HG03571 (cell line): ENCODE data around the gene CUX1.

Source experiments
- ATAC-seq: cut with Tn5 transposase; IDR thresholded peaks from one replicate; pipeline ENCODE4 v1.9.1; 2021; ENCODE audit not compliant: unreplicated experiment

The CUX1 gene

GRCh38 chr7:101933688-101934121, 116.3 kb downstream of the CUX1 start:
- ATAC-seq, result no peak

DNA sequence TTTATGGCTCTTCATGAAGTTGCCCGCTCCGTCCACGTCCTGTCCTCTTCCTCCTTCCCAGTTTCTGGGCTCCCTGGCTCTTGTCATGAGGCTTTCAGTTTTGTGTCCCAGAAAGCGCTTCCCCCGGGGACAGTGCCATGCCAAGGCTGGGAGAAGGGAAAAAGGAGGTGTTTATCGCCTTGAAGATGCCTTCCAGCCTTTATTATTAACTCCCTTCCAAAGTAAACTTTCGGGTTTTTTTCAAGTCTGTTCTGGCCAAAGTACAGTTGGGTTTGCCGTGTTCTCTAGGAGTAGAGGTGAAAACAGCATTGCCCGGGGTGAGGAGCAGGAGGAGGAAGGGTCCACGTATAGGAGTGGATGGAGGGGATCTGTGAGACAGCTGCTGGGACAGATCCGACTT, 117.2 kb downstream of the CUX1 start:
- ATAC-seq, result no peak

GRCh38 chr7:101935521-101936141, 118.2 kb downstream of the CUX1 start:
- no peak for ATAC-seq

DNA sequence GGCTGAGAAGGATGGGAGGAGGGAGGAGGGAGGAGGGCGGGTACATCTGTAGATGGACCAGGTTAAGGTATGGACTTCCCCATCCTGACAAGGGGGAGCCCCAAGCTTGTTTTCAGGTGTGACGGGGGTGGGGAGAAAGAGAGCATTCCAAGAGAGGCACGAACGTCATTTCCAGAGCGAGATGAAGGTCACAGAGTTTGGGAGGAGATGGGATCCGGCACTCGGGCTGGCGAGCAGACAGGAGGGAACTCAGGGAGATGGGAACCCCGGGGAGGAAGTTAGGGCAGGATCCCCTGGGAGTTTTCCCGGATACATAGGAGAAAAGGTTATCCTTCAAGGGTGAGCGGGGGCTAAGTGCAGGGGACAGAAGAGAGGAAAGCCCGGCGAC, 118.8 kb downstream of the CUX1 start:
- no peak for ATAC-seq

GRCh38 chr7:101936611-101937231, 119.3 kb downstream of the CUX1 start:
- no peak for ATAC-seq

GRCh38 chr7:101937717-101938514, 120.5 kb downstream of the CUX1 start:
- no peak for ATAC-seq

DNA sequence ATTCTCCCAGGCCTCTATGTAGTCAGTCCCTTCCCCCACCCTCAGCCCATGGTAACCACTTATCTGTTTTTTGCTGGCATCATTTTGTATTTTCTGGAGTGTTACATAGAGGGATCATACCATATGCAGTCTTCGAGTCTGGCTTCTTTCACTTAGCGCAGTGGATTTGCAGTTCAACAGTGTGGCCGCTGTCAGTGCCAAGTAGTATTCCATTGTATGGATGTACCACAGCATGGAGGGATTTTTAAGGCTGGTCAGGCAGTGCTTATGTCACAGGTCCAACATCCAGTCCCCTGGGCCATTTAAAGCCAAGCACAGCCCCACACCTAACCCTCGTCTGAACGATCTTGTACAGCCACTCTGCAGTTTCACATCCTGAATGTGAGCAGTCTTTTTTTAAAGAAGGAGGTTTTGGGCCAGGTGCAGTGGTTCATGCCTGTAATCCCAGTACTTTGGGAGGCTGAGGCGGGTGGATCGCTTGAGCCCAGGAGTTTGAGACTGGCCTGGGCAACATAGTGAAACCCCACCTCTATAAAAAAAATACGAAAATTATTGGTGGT, 121.8 kb downstream of the CUX1 start:
- peak; percentile 68 for ATAC-seq

DNA sequence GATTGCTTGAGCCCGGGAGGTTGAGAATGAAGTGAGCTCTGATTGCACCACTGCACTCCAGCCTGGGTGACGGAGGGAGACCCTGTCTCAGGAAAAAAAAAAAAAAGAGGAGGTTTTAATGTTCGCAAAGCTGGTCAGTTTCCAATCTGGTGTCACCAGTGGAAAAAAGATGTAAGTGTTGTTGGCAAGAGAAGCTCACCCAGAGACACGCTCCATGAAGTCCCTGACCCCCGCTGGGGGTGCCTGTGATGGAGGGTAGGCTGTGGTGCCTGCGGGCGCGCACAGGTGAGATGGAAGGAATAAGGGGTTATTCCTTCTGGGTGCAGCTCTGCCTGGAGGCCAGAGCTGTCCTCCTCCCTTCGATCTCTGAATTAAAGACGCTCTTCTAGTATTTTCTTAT, 122.7 kb downstream of the CUX1 start:
- ATAC-seq, result no peak

DNA sequence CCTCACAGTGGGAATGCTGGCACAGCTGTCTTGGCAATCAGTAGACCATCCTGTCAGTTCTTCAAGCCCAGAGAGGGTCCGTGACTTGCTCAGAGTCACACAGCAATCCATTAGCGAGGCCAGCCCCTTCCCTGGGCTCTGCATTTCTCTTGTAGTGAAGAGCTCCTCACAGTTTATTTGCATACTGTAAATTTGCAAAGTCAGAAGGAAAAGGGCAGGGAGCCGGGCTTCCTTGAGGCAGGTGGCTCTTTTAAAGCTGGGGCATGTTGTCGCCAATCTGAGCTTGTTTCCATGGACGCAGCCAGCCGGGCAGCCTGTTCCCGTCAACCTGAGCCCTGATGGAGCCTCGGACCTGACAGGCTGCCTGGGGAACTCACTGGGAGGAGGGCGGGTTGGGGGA, 123.4 kb downstream of the CUX1 start:
- ATAC-seq, result no peak

DNA sequence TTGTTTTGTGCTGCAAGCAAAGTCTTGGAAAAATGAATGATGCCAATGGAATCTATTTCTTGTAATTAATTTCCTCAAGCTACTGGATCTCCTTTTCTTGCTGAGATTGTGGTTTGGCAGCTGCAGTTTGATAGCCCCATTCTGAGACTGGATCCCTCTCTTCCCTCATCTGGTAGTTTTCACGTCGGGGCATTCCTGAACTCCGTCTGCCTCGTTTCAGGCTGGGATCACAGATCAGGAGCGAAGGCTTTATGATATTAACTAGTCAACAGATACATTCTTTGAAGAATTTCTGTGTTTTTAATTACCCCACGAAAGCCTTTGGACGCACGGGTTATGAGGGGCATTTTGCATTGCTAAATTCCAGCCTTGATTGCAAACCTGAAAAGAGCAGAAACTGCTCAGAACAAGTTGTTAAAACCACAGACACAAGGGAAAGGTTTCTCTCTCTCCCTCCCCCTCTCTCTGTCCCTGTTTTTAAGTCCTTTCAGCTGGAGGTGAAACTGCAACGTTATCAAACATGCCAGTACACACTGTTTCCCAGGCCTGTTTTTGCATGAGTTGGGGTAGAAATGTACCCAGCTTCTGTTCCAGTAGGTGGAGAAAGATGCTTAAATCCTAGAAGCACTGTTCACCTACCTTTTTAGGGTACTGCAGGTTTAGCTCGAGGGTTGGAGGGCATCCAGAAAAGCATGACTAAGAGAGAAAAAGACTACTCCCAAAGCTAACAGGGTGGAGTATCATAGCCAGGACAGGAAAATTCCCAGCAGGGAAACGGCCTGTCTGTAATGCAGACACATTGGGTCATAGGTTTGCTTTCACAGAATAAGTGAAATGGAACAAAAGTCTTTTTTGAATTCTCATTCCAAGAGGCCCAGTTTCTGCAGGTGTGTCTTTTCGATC, 124.3 kb downstream of the CUX1 start:
- ATAC-seq, result no peak

- no peak for ATAC-seq
These were observed 125.3 kb downstream of the CUX1 start for GRCh38 chr7:101942603-101943210.

DNA sequence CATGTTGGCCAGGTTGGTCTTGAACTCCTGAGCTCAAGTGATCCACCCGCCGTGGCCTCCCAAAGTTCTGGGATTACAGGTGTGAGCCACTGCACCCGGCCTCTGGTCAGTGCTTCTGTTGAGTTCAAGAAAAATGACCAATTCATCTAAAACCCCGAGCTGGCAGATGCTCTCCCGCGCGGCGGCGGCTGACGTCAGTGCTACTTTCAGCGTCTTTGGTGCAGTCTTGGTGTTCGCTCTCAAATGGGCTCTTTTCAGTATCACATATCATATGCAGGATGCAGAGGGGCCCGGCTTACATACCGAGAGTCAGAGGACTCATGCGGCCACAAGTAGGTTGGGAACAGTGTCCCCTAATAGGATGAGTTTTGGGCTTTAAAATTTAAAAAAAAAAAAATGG, 125.9 kb downstream of the CUX1 start:
- ATAC-seq, result no peak

- ATAC-seq, result no peak
These were observed 126.6 kb downstream of the CUX1 start for GRCh38 chr7:101943889-101944600.

DNA sequence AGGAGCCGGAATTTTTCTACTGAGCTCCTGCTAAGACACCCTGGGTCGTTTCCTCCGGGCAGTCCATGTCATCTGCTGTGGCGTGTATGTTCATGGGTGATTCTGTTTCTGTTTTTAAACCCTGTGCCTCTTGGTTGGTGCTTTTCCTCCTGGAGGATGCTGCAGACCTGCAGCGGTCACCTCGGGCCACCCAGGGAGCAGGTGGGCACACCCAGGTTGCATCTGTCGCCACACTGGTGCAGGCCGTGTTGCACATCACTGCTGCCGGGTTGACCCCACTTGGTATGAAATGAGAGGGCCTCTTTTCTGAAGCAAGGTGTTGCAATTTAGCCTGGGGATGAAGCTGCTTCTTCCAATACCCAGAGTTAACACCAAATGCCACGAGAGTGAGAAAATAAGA, 127.2 kb downstream of the CUX1 start:
- no peak for ATAC-seq

DNA sequence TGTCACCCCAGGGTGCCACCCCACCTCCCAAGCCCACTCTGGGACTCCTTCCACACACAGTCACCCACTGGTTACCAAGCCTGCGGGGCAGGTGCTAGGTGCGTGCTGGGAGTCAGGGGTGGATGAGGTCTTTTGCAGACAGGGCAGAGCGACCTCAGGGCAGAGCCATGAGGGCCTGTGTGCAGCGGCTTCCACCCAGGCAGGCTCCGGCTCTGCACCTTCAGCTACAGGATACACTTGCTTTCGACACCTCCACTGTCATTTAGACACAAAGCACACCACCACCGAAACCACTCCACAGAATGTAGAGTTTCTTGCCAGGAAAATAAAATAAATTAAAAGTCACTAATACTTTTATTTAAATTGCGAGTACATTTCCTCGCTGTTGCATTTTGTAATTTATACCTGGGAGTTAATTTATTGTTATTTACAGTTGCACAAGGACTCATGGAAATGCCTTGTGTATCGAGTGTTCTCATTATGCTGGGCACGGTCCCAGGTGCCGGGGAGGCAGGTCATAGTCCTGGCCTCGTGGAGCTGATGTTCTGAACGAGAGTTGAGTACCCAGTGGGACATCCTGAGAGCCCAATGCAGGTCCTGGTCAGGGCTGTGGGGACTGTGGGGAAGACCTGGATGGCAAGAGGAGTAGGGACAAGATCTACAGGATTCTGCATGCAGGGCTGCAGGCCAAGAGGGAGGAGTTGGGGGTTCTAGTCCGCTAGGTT, 127.8 kb downstream of the CUX1 start:
- ATAC-seq, result no peak

GRCh38 chr7:101947899-101948298, 130.5 kb downstream of the CUX1 start:
- ATAC-seq, result no peak

- no peak for ATAC-seq
These were observed 131.2 kb downstream of the CUX1 start for GRCh38 chr7:101948650-101949049.

DNA sequence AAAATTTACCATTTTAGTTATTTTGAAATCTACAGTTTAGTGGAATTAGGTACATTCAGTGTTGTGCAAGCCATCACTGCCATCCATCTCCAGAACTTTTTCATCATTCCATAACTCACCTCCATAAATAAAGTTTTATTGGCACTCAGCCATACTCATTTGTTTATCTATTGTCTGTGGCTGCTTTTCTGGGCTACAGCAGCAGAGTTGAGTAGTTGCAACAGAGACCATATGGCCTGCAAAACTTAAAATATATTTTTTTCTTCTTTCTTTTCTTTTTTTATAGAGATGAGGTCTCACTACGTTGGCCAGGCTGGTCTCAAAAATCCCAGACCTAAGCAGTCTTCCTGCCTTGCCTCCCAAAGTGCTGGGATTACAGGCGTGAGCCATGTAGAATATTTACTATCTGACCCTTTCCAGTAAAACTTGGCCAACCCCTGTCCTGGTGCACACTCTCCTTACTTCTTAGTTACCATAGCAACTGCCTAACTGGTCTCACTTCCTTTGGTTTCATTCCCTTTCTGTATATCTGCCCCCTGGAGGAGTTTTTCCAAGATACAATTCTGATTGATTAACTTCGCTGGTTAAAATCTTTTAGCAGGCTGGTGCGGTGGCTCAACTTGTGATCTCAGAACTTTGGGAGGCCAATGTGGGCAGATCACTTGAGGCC, 133.2 kb downstream of the CUX1 start:
- no peak for ATAC-seq

- ATAC-seq, result no peak
These were observed 134.3 kb downstream of the CUX1 start for GRCh38 chr7:101951757-101952156.
